COLO829 (cell line): Measurements from ENCODE around the gene MYO9B.

ENCODE experiments used
- DNase-seq: peaks from one replicate; pipeline ENCODE4 v3.0.0; 2012; ENCODE audit warnings: low spot score

Gene MYO9B

GRCh38 chr19:17242431-17243208 lies 167.0 kb downstream of the MYO9B start:
- DNase-seq = no peak

DNA sequence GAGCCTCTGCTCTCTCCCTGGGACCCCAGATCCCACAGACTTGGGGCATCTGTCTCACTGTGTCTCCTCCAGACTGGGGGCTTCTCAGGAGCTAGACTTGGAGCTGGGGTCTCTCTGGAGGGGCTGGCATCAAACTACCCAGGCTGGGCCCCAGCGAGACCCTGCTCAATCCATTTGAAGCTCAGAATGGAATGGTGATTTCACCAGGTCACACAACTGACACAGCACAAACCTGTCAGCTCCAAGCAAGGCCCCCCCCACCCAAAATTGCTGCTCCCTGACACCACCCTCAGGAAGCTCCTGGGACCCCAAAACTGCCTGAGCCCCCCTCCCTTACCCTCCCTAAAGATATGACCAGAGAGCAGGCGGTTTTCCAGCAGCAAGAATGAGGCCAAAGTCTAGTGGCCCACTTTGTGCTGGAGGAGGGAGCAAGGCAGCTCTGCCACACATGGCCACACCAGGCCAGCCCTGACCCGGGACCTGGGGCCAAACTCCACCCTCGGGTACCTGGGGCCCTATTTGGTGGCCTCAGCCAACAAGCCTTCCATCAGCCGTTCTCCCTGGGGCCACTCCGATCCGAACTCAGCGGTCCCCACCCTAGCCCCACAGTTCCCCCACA lies 167.7 kb downstream of the MYO9B start:
- no peak for DNase-seq

- peak; percentile 51 for DNase-seq
Observed at GRCh38 chr19:17243830-17244617, 168.4 kb downstream of the MYO9B start.

GRCh38 chr19:17244618-17245534 lies 169.3 kb downstream of the MYO9B start:
- no peak for DNase-seq

- no peak for DNase-seq
Observed at GRCh38 chr19:17245535-17245984, 170.0 kb downstream of the MYO9B start, which contains the start of gene NR2F6. NR2F6 (minus strand) TSS chr19:17245919; CDS start chr19:17245220, 699 bp downstream.

GRCh38 chr19:17246681-17247425 lies 171.3 kb downstream of the MYO9B start:
- no peak for DNase-seq

- DNase-seq = no peak
Observed at GRCh38 chr19:17248011-17248776, 172.6 kb downstream of the MYO9B start.

DNA sequence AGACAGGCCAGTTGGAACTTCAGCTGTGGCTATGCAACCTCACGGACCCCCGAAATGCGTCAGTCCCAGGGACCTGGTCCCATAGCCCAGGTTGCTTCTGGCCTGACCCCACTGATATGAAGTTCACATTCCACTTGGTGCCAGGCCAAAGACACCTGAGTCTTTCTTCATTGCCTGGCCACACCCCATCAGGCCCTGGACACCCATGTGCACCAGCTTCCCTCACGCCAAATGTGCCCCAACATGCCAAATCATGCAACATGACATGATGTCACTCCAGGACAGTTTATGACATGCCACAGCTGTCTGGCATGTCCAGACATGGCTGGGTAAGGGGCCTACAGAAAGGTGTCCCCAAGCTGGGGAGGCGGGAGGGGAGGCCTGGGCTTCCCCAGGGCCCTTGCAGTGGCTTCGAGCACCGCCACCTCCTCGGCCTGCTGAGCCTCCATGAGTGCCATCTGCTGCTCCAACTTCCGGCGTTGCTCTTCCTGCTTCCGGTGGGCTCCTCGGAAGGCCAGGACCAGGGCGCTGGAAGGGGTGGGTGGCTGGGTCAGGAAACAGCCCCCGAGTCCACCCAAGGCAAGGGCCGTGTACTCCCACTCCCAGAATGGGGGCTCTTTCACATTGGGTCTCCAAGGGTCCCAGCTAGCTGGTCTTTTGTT lies 174.4 kb downstream of the MYO9B start:
- DNase-seq = no peak

GRCh38 chr19:17254636-17255035 lies 179.1 kb downstream of the MYO9B start:
- no peak for DNase-seq

DNA sequence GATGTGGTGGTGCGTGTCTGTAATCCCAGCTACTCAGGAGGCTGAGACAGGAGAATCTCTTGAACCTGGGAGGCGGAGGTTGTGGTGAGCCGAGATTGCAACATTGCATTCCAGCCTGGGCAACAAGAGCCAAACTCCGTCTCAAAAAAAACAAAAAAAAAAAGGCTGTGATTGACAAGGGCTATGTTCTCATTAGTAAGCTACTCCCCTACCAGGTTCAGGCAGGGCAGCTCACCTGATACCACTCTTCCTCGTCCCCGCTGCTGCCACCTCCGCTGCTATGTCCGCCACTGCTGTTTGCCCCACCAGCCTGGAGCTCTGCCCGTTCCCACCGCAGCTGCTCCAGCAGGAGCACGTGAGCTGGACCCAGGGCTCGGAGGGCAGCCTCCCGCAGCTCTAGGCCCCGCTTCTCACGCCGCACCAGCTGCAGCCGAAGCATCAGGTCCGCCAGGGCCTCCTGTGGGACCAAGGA lies 179.6 kb downstream of the MYO9B start:
- DNase-seq = no peak

DNA sequence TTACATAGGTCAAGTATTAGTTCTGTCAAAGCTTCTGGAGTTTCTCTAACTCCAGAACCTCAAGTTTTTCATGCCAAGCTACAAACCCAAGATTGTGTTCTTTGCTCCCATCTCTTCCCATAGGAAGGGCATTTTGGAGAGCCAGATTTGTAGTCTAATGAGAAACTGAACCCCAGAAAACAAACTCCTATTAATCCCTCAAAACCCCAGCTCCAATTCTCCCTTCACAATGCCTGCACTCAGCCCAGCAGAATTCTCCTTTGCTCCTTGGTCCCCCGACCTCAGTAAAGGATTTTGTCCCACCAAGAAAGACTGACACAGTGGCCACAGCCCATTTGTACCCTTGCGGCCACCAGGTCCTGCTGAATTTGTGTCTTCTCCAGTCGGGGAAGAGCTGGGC lies 180.6 kb downstream of the MYO9B start:
- DNase-seq = no peak

DNA sequence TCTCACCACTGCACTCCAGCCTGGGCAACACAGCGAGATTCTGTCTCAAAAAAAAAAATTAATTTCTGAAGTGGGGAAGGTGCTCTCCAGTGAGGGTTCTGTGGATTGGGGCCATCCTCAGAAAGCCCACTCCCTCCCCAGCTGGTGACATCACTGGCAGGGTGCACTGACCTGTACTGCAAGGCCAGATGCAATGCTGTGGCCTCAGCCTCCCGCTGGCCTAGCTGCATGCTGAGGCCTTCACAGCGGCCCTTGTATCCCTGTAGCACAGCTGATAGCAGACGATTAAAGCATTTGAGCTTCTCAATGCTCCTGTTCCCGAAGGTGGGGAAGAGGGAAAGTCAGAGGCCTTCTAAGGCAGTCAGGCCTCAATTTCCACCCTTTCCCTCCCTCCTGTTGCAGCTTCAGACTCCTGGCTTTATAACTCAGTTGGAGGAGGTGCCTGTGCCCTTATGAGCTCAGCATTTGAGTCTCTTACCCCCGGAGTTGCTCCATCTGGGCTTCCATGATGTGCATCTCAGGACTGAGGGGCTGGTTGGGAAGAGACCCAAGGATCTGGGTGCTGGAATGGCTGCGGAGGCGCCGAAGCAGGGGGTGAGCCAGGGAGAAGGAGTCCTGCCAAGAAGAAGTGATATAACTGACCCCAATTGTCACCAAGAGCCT lies 183.7 kb downstream of the MYO9B start:
- no peak for DNase-seq

- no peak for DNase-seq
Observed at GRCh38 chr19:17259934-17260333, 184.4 kb downstream of the MYO9B start.

- DNase-seq = peak; percentile 85
Observed at GRCh38 chr19:17260842-17261325, 185.3 kb downstream of the MYO9B start.

DNA sequence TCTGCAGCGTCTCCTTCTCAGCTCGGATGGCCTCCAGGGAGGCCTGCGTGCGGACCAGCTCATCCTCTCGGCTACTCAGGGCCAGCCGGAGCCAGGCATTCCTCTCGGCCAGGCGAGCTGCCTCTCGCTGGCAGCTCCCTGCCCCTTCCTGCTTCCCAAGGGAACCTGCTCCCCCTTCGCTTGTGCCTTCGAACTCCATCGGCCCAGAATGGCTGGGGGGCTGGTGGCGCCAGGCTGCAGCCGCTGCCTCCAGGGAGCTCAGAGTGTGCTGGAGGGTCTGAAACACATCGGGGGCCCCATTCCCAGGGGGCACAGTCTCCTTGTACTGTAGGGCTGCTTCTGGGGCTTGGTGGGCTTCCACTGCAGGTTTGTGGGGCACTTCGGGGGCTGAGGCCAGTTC lies 187.0 kb downstream of the MYO9B start:
- no peak for DNase-seq
